ENCODE measurements around the gene KIAA1586. TPM values are rescaled to one million over a fixed set of nuclear protein-coding genes. Genes with fewer than 3 reads are reported as not detected.

KIAA1586 gene
- total and polyA plus RNA-seq, 9 of the 15 experiments (the other 6 are each of a cell fraction or from before 2014, with no cell fraction given): 23.4 to 43.6 (median 29.5) TPM

DNA sequence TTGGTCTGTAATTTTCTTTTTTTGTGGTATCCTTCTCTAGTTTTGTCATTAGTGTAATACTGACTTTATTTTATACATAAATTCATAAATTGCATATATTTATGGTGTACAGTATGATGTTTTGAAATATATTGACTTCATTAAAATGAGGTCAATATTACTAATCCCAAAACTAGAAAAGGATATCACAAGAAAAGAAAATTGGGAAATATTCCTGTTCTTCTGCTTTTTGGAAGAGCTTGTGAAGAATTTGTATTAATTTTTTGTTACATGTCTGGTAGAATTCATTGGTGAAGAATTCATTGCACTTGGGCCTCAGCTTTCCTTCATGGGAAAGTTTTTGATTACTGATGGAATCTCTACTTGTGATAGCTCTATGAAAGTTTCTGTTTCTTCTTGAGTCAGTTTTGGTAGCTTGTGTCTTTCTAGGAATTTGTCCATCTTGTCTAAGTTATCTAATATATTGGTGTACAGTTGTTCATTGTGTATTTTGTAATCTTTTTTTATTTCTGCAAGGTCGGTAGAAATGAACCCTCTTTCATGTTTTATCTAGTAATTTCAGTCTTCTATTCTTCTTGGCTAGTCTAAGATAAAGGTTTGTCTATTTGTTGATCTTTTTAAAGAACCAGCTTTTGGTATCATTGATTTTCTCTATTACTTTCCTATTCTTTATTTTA is 32.2 kb downstream of the KIAA1586 start:
- H3K27ac ChIP-seq (ENCODE audit: extremely low read depth, low read depth, low read length): no peak overlapping the region
- ChIA-PET POLR2A (interaction anchor here (0.9 kb wide), 2 partner anchors 10 to 11 kb away, joined by 3 read pairs; no protein-coding TSS in a partner anchor), CTCF (ENCODE audit: low intra/inter-chr PET ratio) (no interaction called here)
- in situ Hi-C loops (cut with MboI) (no loop called here), intact Hi-C loops (cut with micrococcal nuclease) (no loop called here)
- H3K9me3 ChIP-seq (replicated peaks; ENCODE audit: control insufficient read depth, insufficient read depth, low read depth, low read length): no peaks in the 10 kb centered on the region
- 20% methylated on average over 1 of the region's 1 CpG for WGBS (ENCODE audit: insufficient coverage, low coverage, missing lambda C conversion rate)
- no peaks in the 10 kb centered on the region; the same call in 2 of the 3 replicates for H3K36me3 ChIP-seq (ENCODE audit: control insufficient read depth, insufficient read depth, low read length)
- H2AFZ ChIP-seq (ENCODE audit: low read depth, low read length): no peak overlapping the region
- no peak overlapping the region for H3K9ac ChIP-seq (ENCODE audit: insufficient read depth in 1 of 2, low read depth in 2 of 2, low read length in 2 of 2)
- H3K4me2 ChIP-seq (ENCODE audit: insufficient read depth, low read length): no peak overlapping the region
- no peaks in the 10 kb centered on the region for H3K4me1 ChIP-seq (replicated peaks in 1 of 2; ENCODE audit: control insufficient read depth in 2 of 2, insufficient read depth in 2 of 2, low read length in 2 of 2)
- no peak overlapping the region for H3K4me3 ChIP-seq
- no peak for FAIRE-seq
- no peaks in the 10 kb centered on the region for H4K20me1 ChIP-seq (replicated peaks; ENCODE audit: control insufficient read depth, insufficient read depth, low read length)
- ATAC-seq: no peak
- no TSS peak for BruUV-seq (replicated peaks)
- H3K79me2 ChIP-seq (ENCODE audit: control insufficient read depth, insufficient read depth, low read length): no peaks in the 10 kb centered on the region
- no peaks in the 10 kb centered on the region for H3K27me3 ChIP-seq (ENCODE audit: control insufficient read depth in 2 of 2, insufficient read depth in 2 of 2, low read length in 2 of 2)
- no peaks in the 10 kb centered on the region for H3K9me1 ChIP-seq (ENCODE audit: control insufficient read depth, insufficient read depth, low read length)
- no peak for DNase-seq (ENCODE audit: extremely low read depth in 1 of 4, low spot score in 3 of 4)
- TF ChIP-seq HMG20A (CRISPR knock-in tag; conservative IDR thresholded peaks at IDR 0.05) (no peak), ZKSCAN1 (IDR thresholded peaks at IDR 0.05; ENCODE audit: low read depth, low read length) (no peak), XRCC5 (IDR thresholded peaks at IDR 0.05; ENCODE audit: low read depth, low read length) (no peak), ETV1 (tag; conservative IDR thresholded peaks at IDR 0.05; ENCODE audit: low read depth) (no peak), MED1 (CRISPR knock-in tag; IDR thresholded peaks at IDR 0.05; ENCODE audit: borderline replicate concordance) (no peak)
- TF ChIP-seq, protein P1, sequence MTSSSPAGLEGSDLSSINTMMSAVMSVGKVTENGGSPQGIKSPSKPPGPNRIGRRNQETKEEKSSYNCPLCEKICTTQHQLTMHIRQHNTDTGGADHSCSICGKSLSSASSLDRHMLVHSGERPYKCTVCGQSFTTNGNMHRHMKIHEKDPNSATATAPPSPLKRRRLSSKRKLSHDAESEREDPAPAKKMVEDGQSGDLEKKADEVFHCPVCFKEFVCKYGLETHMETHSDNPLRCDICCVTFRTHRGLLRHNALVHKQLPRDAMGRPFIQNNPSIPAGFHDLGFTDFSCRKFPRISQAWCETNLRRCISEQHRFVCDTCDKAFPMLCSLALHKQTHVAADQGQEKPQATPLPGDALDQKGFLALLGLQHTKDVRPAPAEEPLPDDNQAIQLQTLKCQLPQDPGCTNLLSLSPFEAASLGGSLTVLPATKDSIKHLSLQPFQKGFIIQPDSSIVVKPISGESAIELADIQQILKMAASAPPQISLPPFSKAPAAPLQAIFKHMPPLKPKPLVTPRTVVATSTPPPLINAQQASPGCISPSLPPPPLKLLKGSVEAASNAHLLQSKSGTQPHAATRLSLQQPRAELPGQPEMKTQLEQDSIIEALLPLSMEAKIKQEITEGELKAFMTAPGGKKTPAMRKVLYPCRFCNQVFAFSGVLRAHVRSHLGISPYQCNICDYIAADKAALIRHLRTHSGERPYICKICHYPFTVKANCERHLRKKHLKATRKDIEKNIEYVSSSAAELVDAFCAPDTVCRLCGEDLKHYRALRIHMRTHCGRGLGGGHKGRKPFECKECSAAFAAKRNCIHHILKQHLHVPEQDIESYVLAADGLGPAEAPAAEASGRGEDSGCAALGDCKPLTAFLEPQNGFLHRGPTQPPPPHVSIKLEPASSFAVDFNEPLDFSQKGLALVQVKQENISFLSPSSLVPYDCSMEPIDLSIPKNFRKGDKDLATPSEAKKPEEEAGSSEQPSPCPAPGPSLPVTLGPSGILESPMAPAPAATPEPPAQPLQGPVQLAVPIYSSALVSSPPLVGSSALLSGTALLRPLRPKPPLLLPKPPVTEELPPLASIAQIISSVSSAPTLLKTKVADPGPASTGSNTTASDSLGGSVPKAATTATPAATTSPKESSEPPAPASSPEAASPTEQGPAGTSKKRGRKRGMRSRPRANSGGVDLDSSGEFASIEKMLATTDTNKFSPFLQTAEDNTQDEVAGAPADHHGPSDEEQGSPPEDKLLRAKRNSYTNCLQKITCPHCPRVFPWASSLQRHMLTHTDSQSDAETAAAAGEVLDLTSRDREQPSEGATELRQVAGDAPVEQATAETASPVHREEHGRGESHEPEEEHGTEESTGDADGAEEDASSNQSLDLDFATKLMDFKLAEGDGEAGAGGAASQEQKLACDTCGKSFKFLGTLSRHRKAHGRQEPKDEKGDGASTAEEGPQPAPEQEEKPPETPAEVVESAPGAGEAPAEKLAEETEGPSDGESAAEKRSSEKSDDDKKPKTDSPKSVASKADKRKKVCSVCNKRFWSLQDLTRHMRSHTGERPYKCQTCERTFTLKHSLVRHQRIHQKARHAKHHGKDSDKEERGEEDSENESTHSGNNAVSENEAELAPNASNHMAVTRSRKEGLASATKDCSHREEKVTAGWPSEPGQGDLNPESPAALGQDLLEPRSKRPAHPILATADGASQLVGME (CRISPR knock-in tag; IDR thresholded peaks at IDR 0.05): no peak
- TF ChIP-seq, protein P2, sequence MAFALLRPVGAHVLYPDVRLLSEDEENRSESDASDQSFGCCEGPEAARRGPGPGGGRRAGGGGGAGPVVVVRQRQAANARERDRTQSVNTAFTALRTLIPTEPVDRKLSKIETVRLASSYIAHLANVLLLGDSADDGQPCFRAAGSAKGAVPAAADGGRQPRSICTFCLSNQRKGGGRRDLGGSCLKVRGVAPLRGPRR (CRISPR knock-in tag; IDR thresholded peaks at IDR 0.05): no peak
